GM19351 (cell line): ENCODE results near the gene MRPL4.

Experiments used
- ATAC-seq: cut with Tn5 transposase; IDR thresholded peaks from one replicate; pipeline ENCODE4 v1.9.1; 2021; ENCODE audit warnings: mild to moderate bottlenecking, moderate library complexity; ENCODE audit not compliant: unreplicated experiment

The MRPL4 gene

GRCh38 chr19:10251792-10252694 is at the start of gene MRPL4:
Gene MRPL4 (plus strand): TSS chr19:10252214. CDS start chr19:10252254, 40 bp downstream.
- peak; percentile 89 for ATAC-seq

- ATAC-seq = no peak
Observed at GRCh38 chr19:10203686-10204085, 48.3 kb upstream of the MRPL4 start.

- ATAC-seq = no peak
Observed at GRCh38 chr19:10205636-10206035, 46.4 kb upstream of the MRPL4 start.

- no peak for ATAC-seq
Observed at GRCh38 chr19:10206226-10206885, 45.7 kb upstream of the MRPL4 start.

GRCh38 chr19:10207026-10207425 is 45.0 kb upstream of the MRPL4 start:
- ATAC-seq = no peak

- ATAC-seq = no peak
Observed at GRCh38 chr19:10209315-10209714, 42.7 kb upstream of the MRPL4 start.

GRCh38 chr19:10211061-10211460 is 41.0 kb upstream of the MRPL4 start:
- no peak for ATAC-seq

GRCh38 chr19:10211691-10212090 is 40.3 kb upstream of the MRPL4 start:
- ATAC-seq = no peak

GRCh38 chr19:10214784-10215183 is 37.2 kb upstream of the MRPL4 start:
- no peak for ATAC-seq

- no peak for ATAC-seq
Observed at GRCh38 chr19:10217085-10217484, 34.9 kb upstream of the MRPL4 start.

- no peak for ATAC-seq
Observed at GRCh38 chr19:10219678-10220077, 32.3 kb upstream of the MRPL4 start.

GRCh38 chr19:10220695-10221094 is 31.3 kb upstream of the MRPL4 start:
- no peak for ATAC-seq

- ATAC-seq = no peak
Observed at GRCh38 chr19:10222201-10222890, 29.7 kb upstream of the MRPL4 start.

- ATAC-seq = no peak
Observed at GRCh38 chr19:10223488-10224213, 28.4 kb upstream of the MRPL4 start.

GRCh38 chr19:10224337-10224736 is 27.7 kb upstream of the MRPL4 start:
- no peak for ATAC-seq

GRCh38 chr19:10226021-10226375 is 26.0 kb upstream of the MRPL4 start:
- no peak for ATAC-seq

GRCh38 chr19:10226376-10227025 is 25.5 kb upstream of the MRPL4 start:
- ATAC-seq = no peak

GRCh38 chr19:10227026-10227971 is 24.7 kb upstream of the MRPL4 start:
- no peak for ATAC-seq

GRCh38 chr19:10228393-10228792 is 23.6 kb upstream of the MRPL4 start:
- no peak for ATAC-seq
